HL-60 (cell line): ENCODE results near the gene ST6GALNAC4.

Source experiments
- GABPA ChIP-seq: IDR thresholded peaks from 2 replicates; pipeline ENCODE4 v1.6.1; 2012; ENCODE audit warnings: low read depth
- SPI1 ChIP-seq: IDR thresholded peaks from 2 replicates; pipeline ENCODE4 v1.6.1; 2012; ENCODE audit warnings: low read depth, mild to moderate bottlenecking, borderline replicate concordance
- TF ChIP-seq, protein P1 (sequence below): IDR thresholded peaks from one replicate; pipeline ENCODE4 v1.5.1; 2011; ENCODE audit warnings: low read length, control low read depth, inconsistent platforms; ENCODE audit not compliant: insufficient read depth

DNA sequence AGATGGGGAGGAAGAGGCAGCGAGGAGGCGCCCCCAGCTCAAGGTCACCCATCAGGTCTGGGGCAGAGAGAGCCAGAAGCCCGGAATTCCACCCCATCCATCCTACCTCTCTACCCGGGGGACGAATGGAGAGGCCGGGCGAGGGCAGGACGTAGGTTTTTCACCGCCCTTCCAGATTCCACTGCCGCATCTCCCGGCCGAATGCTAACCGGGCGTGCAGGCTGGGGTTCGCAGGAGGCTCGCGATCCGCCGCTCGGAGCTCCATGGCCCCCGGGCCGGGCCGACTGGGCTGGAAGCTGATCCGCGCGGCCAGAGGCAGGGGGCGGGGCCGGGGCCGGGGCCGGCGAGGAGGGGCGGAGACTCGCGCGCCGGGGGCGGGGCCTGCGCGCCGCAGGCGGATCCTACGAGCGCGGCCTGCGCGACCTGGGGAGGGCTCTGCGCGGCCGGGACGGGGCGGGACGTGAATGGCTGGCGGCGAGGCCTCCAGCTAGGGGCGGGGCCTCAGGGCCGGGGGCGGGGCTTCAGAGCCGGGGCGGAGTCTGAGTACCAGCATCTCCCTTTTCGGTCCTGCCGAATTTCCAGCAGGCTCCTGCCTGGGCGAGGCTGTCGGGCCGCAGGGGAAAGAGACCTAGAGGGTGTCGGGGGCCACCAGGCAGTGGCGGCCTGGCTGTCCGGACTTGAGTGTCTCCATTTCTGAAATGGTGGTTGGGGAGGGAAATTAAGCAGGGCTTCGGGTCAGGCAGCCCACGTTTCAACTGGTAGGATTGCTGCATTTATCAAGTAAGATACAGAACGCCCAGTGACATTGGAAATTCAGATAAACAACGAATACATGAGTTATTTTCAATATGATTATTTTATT lies at the start of gene ST6GALNAC4:
- TF ChIP-seq, protein P1, sequence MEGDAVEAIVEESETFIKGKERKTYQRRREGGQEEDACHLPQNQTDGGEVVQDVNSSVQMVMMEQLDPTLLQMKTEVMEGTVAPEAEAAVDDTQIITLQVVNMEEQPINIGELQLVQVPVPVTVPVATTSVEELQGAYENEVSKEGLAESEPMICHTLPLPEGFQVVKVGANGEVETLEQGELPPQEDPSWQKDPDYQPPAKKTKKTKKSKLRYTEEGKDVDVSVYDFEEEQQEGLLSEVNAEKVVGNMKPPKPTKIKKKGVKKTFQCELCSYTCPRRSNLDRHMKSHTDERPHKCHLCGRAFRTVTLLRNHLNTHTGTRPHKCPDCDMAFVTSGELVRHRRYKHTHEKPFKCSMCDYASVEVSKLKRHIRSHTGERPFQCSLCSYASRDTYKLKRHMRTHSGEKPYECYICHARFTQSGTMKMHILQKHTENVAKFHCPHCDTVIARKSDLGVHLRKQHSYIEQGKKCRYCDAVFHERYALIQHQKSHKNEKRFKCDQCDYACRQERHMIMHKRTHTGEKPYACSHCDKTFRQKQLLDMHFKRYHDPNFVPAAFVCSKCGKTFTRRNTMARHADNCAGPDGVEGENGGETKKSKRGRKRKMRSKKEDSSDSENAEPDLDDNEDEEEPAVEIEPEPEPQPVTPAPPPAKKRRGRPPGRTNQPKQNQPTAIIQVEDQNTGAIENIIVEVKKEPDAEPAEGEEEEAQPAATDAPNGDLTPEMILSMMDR, result no peak
- TF ChIP-seq GABPA, result no peak
- TF ChIP-seq SPI1, result no peak
